WTC11 (cell line): ENCODE data around the gene SPSB3. TPM values are rescaled to one million over a fixed set of nuclear protein-coding genes. Genes with fewer than 3 reads are reported as not detected.

Experiments
- ESRRA ChIP-seq: sonication (generic); formaldehyde crosslinking; IDR thresholded peaks from 2 replicates; pipeline ENCODE4 v1.8.1; 2022; ENCODE audit warnings: mild to moderate bottlenecking, missing genetic modification reagents, borderline replicate concordance
- JAZF1 ChIP-seq: fragments of 250-450 bp; sonication (Bioruptor Pico); IDR thresholded peaks from 2 replicates; pipeline ENCODE4 v1.9.0; 2021; ENCODE audit warnings: moderate library complexity, mild to moderate bottlenecking, inconsistent platforms
- KAT7 ChIP-seq: sonication (generic); formaldehyde crosslinking; IDR thresholded peaks from 2 replicates; pipeline ENCODE4 v1.8.1; 2023; ENCODE audit warnings: missing genetic modification reagents, mild to moderate bottlenecking, borderline replicate concordance
- NFATC4 ChIP-seq: fragments of 250-450 bp; sonication (Bioruptor Pico); IDR thresholded peaks from 2 replicates; pipeline ENCODE4 v1.9.0; 2021; ENCODE audit warnings: mild to moderate bottlenecking
- NFE2L1 ChIP-seq: sonication (generic); formaldehyde crosslinking; IDR thresholded peaks from 2 replicates; pipeline ENCODE4 v1.8.1; 2023; ENCODE audit warnings: missing genetic modification reagents
- NFYB ChIP-seq: sonication (generic); formaldehyde crosslinking; conservative IDR thresholded peaks from 2 replicates; pipeline ENCODE4 v1.8.0; 2022; ENCODE audit warnings: low read depth, missing genetic modification reagents
- NR3C1 ChIP-seq: sonication (generic); formaldehyde crosslinking; conservative IDR thresholded peaks from 2 replicates; pipeline ENCODE4 v1.8.1; 2023; ENCODE audit warnings: low read depth, mild to moderate bottlenecking, missing genetic modification reagents
- RORB ChIP-seq: fragments of 250-450 bp; sonication (Bioruptor Pico); IDR thresholded peaks from 2 replicates; pipeline ENCODE4 v1.9.0; 2021; ENCODE audit warnings: mild to moderate bottlenecking
- SP1 ChIP-seq: sonication (generic); formaldehyde crosslinking; conservative IDR thresholded peaks from 2 replicates; pipeline ENCODE4 v1.8.1; 2022; ENCODE audit warnings: missing genetic modification reagents
- TCF7 ChIP-seq: sonication (generic); formaldehyde crosslinking; IDR thresholded peaks from 2 replicates; pipeline ENCODE4 v1.8.0; 2022; ENCODE audit warnings: mild to moderate bottlenecking, low read depth, missing genetic modification reagents, moderate library complexity
- TEAD1 ChIP-seq: sonication (generic); formaldehyde crosslinking; IDR thresholded peaks from 2 replicates; pipeline ENCODE4 v1.8.0; 2022; ENCODE audit warnings: mild to moderate bottlenecking, missing genetic modification reagents
- ZNF121 ChIP-seq: sonication (generic); formaldehyde crosslinking; IDR thresholded peaks from 2 replicates; pipeline ENCODE4 v1.8.0; 2023; ENCODE audit warnings: missing genetic modification reagents
- ZNF219 ChIP-seq: sonication (generic); formaldehyde crosslinking; IDR thresholded peaks from 2 replicates; pipeline ENCODE4 v1.8.0; 2023; ENCODE audit warnings: missing genetic modification reagents, mild to moderate bottlenecking, borderline replicate concordance
- ZNF232 ChIP-seq: sonication (generic); formaldehyde crosslinking; IDR thresholded peaks from 2 replicates; pipeline ENCODE4 v1.8.0; 2022; ENCODE audit warnings: mild to moderate bottlenecking, missing genetic modification reagents
- ZNF416 ChIP-seq: fragments of 250-450 bp; sonication (Bioruptor Pico); IDR thresholded peaks from 2 replicates; pipeline ENCODE4 v1.9.0; 2021; ENCODE audit warnings: mild to moderate bottlenecking, inconsistent platforms
- total RNA-seq: library from RNA; stranded (reverse); gene quantifications from 3 replicates; pipeline ENCODE4 v1.2.3, GENCODE V29; 2021
- TF ChIP-seq, protein P1 (sequence below): sonication (generic); formaldehyde crosslinking; IDR thresholded peaks from 2 replicates; pipeline ENCODE4 v1.8.1; 2023; ENCODE audit warnings: mild to moderate bottlenecking, missing genetic modification reagents, moderate library complexity
- TF ChIP-seq, protein P2 (sequence below): sonication (generic); formaldehyde crosslinking; IDR thresholded peaks from 2 replicates; pipeline ENCODE4 v1.8.1; 2023; ENCODE audit warnings: mild to moderate bottlenecking, moderate library complexity, missing genetic modification reagents
- TF ChIP-seq, protein P3 (sequence below): fragments of 250-450 bp; sonication (Bioruptor Pico); IDR thresholded peaks from 2 replicates; pipeline ENCODE4 v1.9.0; 2021; ENCODE audit warnings: mild to moderate bottlenecking, borderline replicate concordance
- TF ChIP-seq, protein P4 (sequence below): fragments of 250-450 bp; sonication (Bioruptor Pico); conservative IDR thresholded peaks from 2 replicates; pipeline ENCODE4 v1.9.0; 2021; ENCODE audit warnings: mild to moderate bottlenecking
- TF ChIP-seq, protein P5 (sequence below): fragments of 200-600 bp; IDR thresholded peaks from 2 replicates; pipeline ENCODE4 v1.8.0; 2022; ENCODE audit warnings: antibody characterized with exemption
- TF ChIP-seq, protein P6 (sequence below): sonication (generic); formaldehyde crosslinking; IDR thresholded peaks from 2 replicates; pipeline ENCODE4 v1.8.0; 2022; ENCODE audit warnings: mild to moderate bottlenecking, missing genetic modification reagents
- TF ChIP-seq, protein P7 (sequence below): fragments of 250-450 bp; sonication (Bioruptor Pico); IDR thresholded peaks from 2 replicates; pipeline ENCODE4 v1.9.0; 2021; ENCODE audit warnings: moderate library complexity, mild to moderate bottlenecking, inconsistent platforms, borderline replicate concordance
- TF ChIP-seq, protein P8 (sequence below): sonication (generic); formaldehyde crosslinking; IDR thresholded peaks from 2 replicates; pipeline ENCODE4 v1.8.1; 2022; ENCODE audit warnings: low read depth, mild to moderate bottlenecking, moderate library complexity, missing genetic modification reagents, borderline replicate concordance

The SPSB3 gene
- total RNA-seq, 1 experiment from 2014 or later, result 32.8 TPM

DNA sequence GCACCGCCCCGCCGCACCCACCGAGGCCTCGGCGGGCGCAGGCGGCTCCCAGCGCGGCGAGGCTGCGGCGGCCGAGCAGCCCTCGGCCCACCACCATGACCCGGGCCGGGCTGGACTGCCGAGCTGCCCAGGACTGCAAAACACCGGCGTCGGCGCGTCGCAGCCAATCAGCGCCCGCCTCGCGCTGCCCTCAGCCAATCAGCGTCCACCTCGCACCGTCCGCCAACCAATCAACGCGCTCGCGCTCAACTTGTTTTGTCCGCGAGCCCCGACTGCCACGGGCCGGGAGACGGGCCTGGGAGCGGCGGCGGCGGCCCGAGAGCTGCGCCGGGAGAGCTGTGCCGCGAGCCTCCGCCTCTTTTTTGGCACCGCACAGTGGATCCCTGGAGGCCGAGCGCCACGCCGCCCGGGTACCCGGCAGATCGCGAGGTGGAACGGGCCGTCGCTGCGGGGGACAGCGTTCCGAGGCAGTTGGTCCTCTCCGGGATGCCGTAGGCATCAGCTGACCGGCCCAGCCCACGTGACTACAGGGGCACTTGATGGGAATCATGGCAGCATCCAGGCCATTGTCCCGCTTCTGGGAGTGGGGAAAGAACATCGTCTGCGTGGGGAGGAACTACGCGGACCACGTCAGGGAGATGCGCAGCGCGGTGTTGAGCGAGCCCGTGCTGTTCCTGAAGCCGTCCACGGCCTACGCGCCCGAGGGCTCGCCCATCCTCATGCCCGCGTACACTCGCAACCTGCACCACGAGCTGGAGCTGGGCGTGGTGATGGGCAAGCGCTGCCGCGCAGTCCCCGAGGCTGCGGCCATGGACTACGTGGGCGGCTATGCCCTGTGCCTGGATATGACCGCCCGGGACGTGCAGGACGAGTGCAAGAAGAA lies 44.6 kb upstream of the SPSB3 start, which contains the start of the genes FAHD1 and HAGH (continued):
- TF ChIP-seq, protein P1, sequence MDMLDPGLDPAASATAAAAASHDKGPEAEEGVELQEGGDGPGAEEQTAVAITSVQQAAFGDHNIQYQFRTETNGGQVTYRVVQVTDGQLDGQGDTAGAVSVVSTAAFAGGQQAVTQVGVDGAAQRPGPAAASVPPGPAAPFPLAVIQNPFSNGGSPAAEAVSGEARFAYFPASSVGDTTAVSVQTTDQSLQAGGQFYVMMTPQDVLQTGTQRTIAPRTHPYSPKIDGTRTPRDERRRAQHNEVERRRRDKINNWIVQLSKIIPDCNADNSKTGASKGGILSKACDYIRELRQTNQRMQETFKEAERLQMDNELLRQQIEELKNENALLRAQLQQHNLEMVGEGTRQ (CRISPR knock-in tag), result peak; percentile 100
- TF ChIP-seq NFYB (CRISPR knock-in tag) (peak; percentile 94), ZNF121 (CRISPR knock-in tag) (no peak), TEAD1 (CRISPR knock-in tag) (peak; percentile 75; the same call in 1 of the 2 replicates), ZNF416 (CRISPR knock-in tag) (0 out of 2 replicates have a peak, but pooled peaks have one; percentile 4), JAZF1 (CRISPR knock-in tag) (no peak), NFE2L1 (0 out of 2 replicates have a peak, but pooled peaks have one; percentile 73), KAT7 (CRISPR knock-in tag) (peak; percentile 85; the same call in 1 of the 2 replicates), SP1 (CRISPR knock-in tag) (peak; percentile 56; the same call in 1 of the 2 replicates), ZNF232 (CRISPR knock-in tag) (no peak), NFATC4 (no peak), ESRRA (CRISPR knock-in tag) (peak; percentile 91), RORB (CRISPR knock-in tag) (no peak), TCF7 (CRISPR knock-in tag) (no peak), NR3C1 (CRISPR knock-in tag) (no peak), ZNF219 (peak; percentile 68; the same call in 1 of the 2 replicates)
- TF ChIP-seq, protein P2, sequence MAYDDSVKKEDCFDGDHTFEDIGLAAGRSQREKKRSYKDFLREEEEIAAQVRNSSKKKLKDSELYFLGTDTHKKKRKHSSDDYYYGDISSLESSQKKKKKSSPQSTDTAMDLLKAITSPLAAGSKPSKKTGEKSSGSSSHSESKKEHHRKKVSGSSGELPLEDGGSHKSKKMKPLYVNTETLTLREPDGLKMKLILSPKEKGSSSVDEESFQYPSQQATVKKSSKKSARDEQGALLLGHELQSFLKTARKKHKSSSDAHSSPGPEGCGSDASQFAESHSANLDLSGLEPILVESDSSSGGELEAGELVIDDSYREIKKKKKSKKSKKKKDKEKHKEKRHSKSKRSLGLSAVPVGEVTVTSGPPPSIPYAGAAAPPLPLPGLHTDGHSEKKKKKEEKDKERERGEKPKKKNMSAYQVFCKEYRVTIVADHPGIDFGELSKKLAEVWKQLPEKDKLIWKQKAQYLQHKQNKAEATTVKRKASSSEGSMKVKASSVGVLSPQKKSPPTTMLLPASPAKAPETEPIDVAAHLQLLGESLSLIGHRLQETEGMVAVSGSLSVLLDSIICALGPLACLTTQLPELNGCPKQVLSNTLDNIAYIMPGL (CRISPR knock-in tag), result peak; percentile 93
- TF ChIP-seq, protein P3, sequence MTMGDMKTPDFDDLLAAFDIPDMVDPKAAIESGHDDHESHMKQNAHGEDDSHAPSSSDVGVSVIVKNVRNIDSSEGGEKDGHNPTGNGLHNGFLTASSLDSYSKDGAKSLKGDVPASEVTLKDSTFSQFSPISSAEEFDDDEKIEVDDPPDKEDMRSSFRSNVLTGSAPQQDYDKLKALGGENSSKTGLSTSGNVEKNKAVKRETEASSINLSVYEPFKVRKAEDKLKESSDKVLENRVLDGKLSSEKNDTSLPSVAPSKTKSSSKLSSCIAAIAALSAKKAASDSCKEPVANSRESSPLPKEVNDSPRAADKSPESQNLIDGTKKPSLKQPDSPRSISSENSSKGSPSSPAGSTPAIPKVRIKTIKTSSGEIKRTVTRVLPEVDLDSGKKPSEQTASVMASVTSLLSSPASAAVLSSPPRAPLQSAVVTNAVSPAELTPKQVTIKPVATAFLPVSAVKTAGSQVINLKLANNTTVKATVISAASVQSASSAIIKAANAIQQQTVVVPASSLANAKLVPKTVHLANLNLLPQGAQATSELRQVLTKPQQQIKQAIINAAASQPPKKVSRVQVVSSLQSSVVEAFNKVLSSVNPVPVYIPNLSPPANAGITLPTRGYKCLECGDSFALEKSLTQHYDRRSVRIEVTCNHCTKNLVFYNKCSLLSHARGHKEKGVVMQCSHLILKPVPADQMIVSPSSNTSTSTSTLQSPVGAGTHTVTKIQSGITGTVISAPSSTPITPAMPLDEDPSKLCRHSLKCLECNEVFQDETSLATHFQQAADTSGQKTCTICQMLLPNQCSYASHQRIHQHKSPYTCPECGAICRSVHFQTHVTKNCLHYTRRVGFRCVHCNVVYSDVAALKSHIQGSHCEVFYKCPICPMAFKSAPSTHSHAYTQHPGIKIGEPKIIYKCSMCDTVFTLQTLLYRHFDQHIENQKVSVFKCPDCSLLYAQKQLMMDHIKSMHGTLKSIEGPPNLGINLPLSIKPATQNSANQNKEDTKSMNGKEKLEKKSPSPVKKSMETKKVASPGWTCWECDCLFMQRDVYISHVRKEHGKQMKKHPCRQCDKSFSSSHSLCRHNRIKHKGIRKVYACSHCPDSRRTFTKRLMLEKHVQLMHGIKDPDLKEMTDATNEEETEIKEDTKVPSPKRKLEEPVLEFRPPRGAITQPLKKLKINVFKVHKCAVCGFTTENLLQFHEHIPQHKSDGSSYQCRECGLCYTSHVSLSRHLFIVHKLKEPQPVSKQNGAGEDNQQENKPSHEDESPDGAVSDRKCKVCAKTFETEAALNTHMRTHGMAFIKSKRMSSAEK (CRISPR knock-in tag), result no peak
- TF ChIP-seq, protein P4, sequence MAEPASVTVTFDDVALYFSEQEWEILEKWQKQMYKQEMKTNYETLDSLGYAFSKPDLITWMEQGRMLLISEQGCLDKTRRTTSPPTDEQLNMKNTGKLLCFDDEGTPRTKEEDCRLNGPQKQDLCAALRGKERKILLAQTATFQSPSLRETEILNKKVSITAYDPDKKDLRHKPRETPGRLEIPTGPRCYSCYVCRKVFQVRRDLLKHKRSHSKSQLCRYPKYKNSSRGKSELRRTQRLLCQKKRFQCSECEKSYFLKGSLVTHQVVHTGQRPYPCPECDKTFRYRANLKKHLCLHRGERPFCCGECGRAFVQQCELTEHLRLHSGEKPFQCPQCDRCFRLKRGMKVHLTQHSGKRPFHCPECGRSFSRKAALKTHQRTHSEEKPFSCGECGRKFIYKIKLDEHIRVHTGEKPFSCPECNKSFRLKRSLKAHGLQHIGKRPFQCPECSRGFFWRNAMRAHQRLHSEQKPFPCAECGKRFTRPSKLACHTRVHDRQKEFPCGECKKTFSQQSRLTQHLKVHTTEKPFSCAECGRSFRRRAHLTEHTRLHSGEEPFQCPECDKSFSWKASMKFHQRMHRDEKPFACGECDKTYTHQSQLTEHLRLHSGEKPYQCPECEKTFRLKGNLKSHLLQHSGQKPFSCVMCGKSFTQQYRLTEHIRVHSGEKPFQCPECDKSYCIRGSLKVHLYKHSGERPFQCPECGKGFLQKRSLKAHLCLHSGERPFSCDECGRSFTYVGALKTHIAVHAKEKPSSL (CRISPR knock-in tag), result no peak
- TF ChIP-seq, protein P5, sequence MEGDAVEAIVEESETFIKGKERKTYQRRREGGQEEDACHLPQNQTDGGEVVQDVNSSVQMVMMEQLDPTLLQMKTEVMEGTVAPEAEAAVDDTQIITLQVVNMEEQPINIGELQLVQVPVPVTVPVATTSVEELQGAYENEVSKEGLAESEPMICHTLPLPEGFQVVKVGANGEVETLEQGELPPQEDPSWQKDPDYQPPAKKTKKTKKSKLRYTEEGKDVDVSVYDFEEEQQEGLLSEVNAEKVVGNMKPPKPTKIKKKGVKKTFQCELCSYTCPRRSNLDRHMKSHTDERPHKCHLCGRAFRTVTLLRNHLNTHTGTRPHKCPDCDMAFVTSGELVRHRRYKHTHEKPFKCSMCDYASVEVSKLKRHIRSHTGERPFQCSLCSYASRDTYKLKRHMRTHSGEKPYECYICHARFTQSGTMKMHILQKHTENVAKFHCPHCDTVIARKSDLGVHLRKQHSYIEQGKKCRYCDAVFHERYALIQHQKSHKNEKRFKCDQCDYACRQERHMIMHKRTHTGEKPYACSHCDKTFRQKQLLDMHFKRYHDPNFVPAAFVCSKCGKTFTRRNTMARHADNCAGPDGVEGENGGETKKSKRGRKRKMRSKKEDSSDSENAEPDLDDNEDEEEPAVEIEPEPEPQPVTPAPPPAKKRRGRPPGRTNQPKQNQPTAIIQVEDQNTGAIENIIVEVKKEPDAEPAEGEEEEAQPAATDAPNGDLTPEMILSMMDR, result no peak
- TF ChIP-seq, protein P6, sequence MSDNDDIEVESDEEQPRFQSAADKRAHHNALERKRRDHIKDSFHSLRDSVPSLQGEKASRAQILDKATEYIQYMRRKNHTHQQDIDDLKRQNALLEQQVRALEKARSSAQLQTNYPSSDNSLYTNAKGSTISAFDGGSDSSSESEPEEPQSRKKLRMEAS, result peak; percentile 96
- TF ChIP-seq, protein P7, sequence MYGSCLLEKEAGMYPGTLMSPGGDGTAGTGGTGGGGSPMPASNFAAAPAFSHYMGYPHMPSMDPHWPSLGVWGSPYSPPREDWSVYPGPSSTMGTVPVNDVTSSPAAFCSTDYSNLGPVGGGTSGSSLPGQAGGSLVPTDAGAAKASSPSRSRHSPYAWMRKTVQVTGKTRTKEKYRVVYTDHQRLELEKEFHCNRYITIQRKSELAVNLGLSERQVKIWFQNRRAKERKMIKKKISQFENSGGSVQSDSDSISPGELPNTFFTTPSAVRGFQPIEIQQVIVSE (CRISPR knock-in tag), result no peak
- TF ChIP-seq, protein P8, sequence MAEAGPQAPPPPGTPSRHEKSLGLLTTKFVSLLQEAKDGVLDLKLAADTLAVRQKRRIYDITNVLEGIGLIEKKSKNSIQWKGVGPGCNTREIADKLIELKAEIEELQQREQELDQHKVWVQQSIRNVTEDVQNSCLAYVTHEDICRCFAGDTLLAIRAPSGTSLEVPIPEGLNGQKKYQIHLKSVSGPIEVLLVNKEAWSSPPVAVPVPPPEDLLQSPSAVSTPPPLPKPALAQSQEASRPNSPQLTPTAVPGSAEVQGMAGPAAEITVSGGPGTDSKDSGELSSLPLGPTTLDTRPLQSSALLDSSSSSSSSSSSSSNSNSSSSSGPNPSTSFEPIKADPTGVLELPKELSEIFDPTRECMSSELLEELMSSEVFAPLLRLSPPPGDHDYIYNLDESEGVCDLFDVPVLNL (CRISPR knock-in tag), result no peak
